GM18909 (cell line): ENCODE measurements around the gene HHEX.
A peak's percentile ranks its signal among the peaks of the same experiment; 100 is the strongest.
"Not testable (repeated sequence)": the region's sequence is repeated elsewhere in the genome, so short reads cannot be mapped to it uniquely, and the experiment has no call there.

ENCODE experiments used
- ATAC-seq: cut with Tn5 transposase; IDR thresholded peaks from one replicate; pipeline ENCODE4 v1.9.1; 2021; ENCODE audit warnings: mild to moderate bottlenecking; ENCODE audit not compliant: unreplicated experiment, poor library complexity

Gene HHEX

GRCh38 chr10:92689663-92690210 is at the start of gene HHEX:
Gene HHEX, plus strand, starts transcription at chr10:92689955. Its CDS starts 32 bp downstream, at chr10:92689987.
- ATAC-seq = peak; percentile 51

GRCh38 chr10:92640107-92640506 is 49.6 kb upstream of the HHEX start:
- ATAC-seq = no peak

- no peak for ATAC-seq
Observed at GRCh38 chr10:92641492-92641891, 48.3 kb upstream of the HHEX start.

GRCh38 chr10:92644921-92645320 is 44.8 kb upstream of the HHEX start:
- ATAC-seq = no peak

GRCh38 chr10:92650864-92651263 is 38.9 kb upstream of the HHEX start:
- not testable (repeated sequence) for ATAC-seq

- no peak for ATAC-seq
Observed at GRCh38 chr10:92655426-92655825, 34.3 kb upstream of the HHEX start.

GRCh38 chr10:92656266-92656961 is 33.3 kb upstream of the HHEX start:
- no peak for ATAC-seq

- no peak for ATAC-seq
Observed at GRCh38 chr10:92657024-92657423, 32.7 kb upstream of the HHEX start.

GRCh38 chr10:92662848-92663247 is 26.9 kb upstream of the HHEX start:
- no peak for ATAC-seq

- ATAC-seq = no peak
Observed at GRCh38 chr10:92664322-92664721, 25.4 kb upstream of the HHEX start.

- ATAC-seq = no peak
Observed at GRCh38 chr10:92667078-92667477, 22.7 kb upstream of the HHEX start.

- no peak for ATAC-seq
Observed at GRCh38 chr10:92677708-92678107, 12.0 kb upstream of the HHEX start.

- ATAC-seq = no peak
Observed at GRCh38 chr10:92678206-92678605, 11.5 kb upstream of the HHEX start.

- no peak for ATAC-seq
Observed at GRCh38 chr10:92681306-92681834, 8.4 kb upstream of the HHEX start.

- ATAC-seq = no peak
Observed at GRCh38 chr10:92688573-92688926, 1.2 kb upstream of the HHEX start.

- ATAC-seq = peak; percentile 21
Observed at GRCh38 chr10:92688927-92689662, 660 bp upstream of the HHEX start.

GRCh38 chr10:92690211-92690914 is 608 bp downstream of the HHEX start:
- peak; percentile 41 for ATAC-seq

GRCh38 chr10:92690915-92691590 is 1.3 kb downstream of the HHEX start:
- ATAC-seq = no peak

- no peak for ATAC-seq
Observed at GRCh38 chr10:92691591-92692079, 1.9 kb downstream of the HHEX start.

- no peak for ATAC-seq
Observed at GRCh38 chr10:92692080-92692671, 2.4 kb downstream of the HHEX start.
